ENCODE measurements around the gene CTR9. TPM values are rescaled to one million over a fixed set of nuclear protein-coding genes. Genes with fewer than 3 reads are reported as not detected.

Gene CTR9
- total and polyA plus RNA-seq, 9 of the 15 experiments (the other 6 are each of a cell fraction or from before 2014, with no cell fraction given) = 25.4 to 79.3 (median 47.3) TPM

DNA sequence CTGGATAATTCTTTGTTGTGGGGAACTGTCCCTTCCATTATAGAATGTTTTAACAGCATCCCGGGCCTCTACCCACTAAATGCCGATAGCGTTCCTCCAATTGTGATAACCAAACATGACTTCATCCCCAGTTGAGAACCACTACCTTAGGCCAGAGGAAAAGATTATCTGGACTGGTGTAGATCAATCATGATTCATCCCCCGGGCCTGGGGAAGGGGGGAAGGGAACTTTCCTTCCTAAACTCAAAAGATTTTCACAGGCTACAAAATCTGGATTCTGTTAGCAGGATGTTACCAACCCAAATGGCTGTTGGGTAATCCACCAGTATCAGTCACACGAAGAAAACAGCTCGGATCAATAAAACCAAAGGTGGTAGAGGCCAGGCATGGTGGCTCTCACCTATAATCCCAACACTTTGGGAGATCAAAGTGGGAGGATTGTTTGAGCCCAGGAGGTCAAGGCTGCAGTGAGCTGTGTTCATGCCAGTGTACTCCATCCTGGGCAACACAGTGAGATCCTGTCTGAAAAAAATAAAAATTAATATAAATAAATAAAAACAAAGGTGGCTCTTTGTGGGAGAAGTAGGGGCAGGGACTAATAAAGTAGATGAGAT lies 10.1 kb downstream of the CTR9 start:
- H4K20me1 ChIP-seq (replicated peaks; ENCODE audit: control insufficient read depth, insufficient read depth, low read length) = no peaks in the 10 kb centered on the region
- in situ Hi-C loops (cut with MboI) = no loop called here
- DNase-seq (ENCODE audit: extremely low read depth in 1 of 4, low spot score in 3 of 4) = no peak
- no peaks in the 10 kb centered on the region for H3K9me3 ChIP-seq (replicated peaks; ENCODE audit: control insufficient read depth, insufficient read depth, low read depth, low read length)
- H3K79me2 ChIP-seq (ENCODE audit: control insufficient read depth, insufficient read depth, low read length) = no peaks in the 10 kb centered on the region
- 75% methylated on average over 6 of the region's 6 CpGs for WGBS (ENCODE audit: insufficient coverage, low coverage, missing lambda C conversion rate)
- no peak overlapping the region for H2AFZ ChIP-seq (ENCODE audit: low read depth, low read length)
- H3K27me3 ChIP-seq (ENCODE audit: control insufficient read depth in 2 of 2, insufficient read depth in 2 of 2, low read length in 2 of 2) = no peaks in the 10 kb centered on the region
- H3K27ac ChIP-seq (ENCODE audit: extremely low read depth, low read depth, low read length) = no peak overlapping the region
- intact Hi-C loops (cut with micrococcal nuclease) = no loop called here
- BruUV-seq (replicated peaks) = no TSS peak
- peaks cover 86% of the 10 kb centered on the region for H3K36me3 ChIP-seq (ENCODE audit: control insufficient read depth, insufficient read depth, low read length)
- CTCF ChIA-PET (ENCODE audit: low intra/inter-chr PET ratio) = interaction anchor here (1.3 kb wide), 1 partner anchor 10 kb away, joined by 4 read pairs; no protein-coding TSS in a partner anchor
- ATAC-seq = no peak
- no peak overlapping the region for H3K4me2 ChIP-seq (ENCODE audit: insufficient read depth, low read length)
- TF ChIP-seq NELFE (IDR thresholded peaks at IDR 0.05; ENCODE audit: insufficient read depth, insufficient read length) (no peak), BRD4 (IDR thresholded peaks at IDR 0.05) (no peak), FOSL1 (tag; conservative IDR thresholded peaks at IDR 0.05) (no peak), CREM (IDR thresholded peaks at IDR 0.05; ENCODE audit: low read depth) (no peak), FIP1L1 (IDR thresholded peaks at IDR 0.05; ENCODE audit: low read depth, low read length, poor library complexity, severe bottlenecking) (no peak), ZNF224 (CRISPR knock-in tag; IDR thresholded peaks at IDR 0.05) (no peak), NR2C2 (CRISPR knock-in tag; IDR thresholded peaks at IDR 0.05) (no peak), NR2C2 (tag; IDR thresholded peaks at IDR 0.05) (no peak)
- TF ChIP-seq, protein P1, sequence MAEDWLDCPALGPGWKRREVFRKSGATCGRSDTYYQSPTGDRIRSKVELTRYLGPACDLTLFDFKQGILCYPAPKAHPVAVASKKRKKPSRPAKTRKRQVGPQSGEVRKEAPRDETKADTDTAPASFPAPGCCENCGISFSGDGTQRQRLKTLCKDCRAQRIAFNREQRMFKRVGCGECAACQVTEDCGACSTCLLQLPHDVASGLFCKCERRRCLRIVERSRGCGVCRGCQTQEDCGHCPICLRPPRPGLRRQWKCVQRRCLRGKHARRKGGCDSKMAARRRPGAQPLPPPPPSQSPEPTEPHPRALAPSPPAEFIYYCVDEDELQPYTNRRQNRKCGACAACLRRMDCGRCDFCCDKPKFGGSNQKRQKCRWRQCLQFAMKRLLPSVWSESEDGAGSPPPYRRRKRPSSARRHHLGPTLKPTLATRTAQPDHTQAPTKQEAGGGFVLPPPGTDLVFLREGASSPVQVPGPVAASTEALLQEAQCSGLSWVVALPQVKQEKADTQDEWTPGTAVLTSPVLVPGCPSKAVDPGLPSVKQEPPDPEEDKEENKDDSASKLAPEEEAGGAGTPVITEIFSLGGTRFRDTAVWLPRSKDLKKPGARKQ (CRISPR knock-in tag; IDR thresholded peaks at IDR 0.05) = no peak
- peaks cover 0 to 2% of the 10 kb centered on the region in 2 experiments; a peak in 2 of 5 replicates for H3K4me1 ChIP-seq (replicated peaks in 1 of 2; ENCODE audit: control insufficient read depth in 2 of 2, insufficient read depth in 2 of 2, low read length in 2 of 2)
- FAIRE-seq = no peak
- no peaks in the 10 kb centered on the region for H3K9me1 ChIP-seq (ENCODE audit: control insufficient read depth, insufficient read depth, low read length)
- H3K9ac ChIP-seq (ENCODE audit: insufficient read depth in 1 of 2, low read depth in 2 of 2, low read length in 2 of 2) = no peak overlapping the region
- no peak overlapping the region for H3K4me3 ChIP-seq
- POLR2A ChIA-PET = interaction anchor here (1.0 to 2.2 kb wide), 3 partner anchors 9 to 11 kb away, joined by 3 to 13 read pairs (median 6); partner anchors contain the start of gene CTR9
